ENCODE measurements around the gene DLL4. TPM values are rescaled to one million over a fixed set of nuclear protein-coding genes. Genes with fewer than 3 reads are reported as not detected.

Gene DLL4
- total RNA-seq, 1 donor from 2014 or later: 0.54 TPM

DNA sequence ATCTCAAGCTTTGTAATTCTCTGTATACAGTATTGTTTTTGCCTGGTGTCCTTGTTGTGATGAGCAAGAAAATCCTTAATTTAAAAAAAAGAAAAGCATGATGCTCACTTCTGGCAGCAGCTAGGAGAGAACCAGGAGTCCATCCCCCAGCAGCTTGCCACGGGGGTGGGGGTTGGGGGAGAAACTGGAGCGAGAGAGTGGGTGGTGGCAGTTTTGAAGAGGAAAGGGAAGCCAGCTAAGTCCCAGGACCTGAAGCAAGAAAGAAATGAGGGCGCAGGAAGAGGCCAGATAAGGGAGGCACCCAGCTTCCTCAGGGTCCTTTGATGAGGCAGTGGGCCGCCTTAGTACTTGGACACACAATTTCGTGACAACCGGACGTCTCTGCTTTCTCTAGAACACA lies 47.7 kb downstream of the DLL4 start:
- H3K9me3 Mint-ChIP-seq (ENCODE audit: unreplicated experiment): no peaks in the 10 kb centered on the region
- TF ChIP-seq, protein P1, sequence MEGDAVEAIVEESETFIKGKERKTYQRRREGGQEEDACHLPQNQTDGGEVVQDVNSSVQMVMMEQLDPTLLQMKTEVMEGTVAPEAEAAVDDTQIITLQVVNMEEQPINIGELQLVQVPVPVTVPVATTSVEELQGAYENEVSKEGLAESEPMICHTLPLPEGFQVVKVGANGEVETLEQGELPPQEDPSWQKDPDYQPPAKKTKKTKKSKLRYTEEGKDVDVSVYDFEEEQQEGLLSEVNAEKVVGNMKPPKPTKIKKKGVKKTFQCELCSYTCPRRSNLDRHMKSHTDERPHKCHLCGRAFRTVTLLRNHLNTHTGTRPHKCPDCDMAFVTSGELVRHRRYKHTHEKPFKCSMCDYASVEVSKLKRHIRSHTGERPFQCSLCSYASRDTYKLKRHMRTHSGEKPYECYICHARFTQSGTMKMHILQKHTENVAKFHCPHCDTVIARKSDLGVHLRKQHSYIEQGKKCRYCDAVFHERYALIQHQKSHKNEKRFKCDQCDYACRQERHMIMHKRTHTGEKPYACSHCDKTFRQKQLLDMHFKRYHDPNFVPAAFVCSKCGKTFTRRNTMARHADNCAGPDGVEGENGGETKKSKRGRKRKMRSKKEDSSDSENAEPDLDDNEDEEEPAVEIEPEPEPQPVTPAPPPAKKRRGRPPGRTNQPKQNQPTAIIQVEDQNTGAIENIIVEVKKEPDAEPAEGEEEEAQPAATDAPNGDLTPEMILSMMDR (IDR thresholded peaks at IDR 0.05): no peak
- H3K4me1 Mint-ChIP-seq (ENCODE audit: unreplicated experiment): peaks cover 15% of the 10 kb centered on the region
- peak overlapping the region; percentile 60 for H3K27ac Mint-ChIP-seq (ENCODE audit: unreplicated experiment)
- no peak for DNase-seq (ENCODE audit: extremely low spot score, unreplicated experiment)
- no peaks in the 10 kb centered on the region for H3K27me3 Mint-ChIP-seq (ENCODE audit: unreplicated experiment)
- H3K4me3 Mint-ChIP-seq (ENCODE audit: unreplicated experiment): no peak overlapping the region
- H3K36me3 Mint-ChIP-seq (ENCODE audit: unreplicated experiment): peaks cover 37% of the 10 kb centered on the region

DNA sequence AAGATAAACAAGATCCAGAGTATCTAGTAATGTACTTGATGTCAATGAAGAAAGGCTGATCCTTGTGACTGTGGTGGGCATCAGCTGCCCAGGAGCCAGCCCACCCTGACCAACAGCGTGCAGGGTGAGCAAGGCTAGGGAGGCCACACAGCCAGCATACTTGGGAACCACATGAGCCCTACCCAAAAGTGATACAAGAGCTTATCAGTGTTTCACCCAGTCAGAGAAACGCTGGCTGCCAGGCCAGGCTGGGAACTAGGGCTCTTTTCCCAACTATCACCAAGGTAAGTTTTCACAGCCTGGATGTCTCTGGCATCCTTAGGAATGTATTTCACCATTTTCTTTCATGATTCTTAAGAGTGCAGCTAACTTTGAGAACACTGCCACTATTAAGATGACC lies 49.0 kb downstream of the DLL4 start:
- no peaks in the 10 kb centered on the region for H3K27me3 Mint-ChIP-seq (ENCODE audit: unreplicated experiment)
- no peak overlapping the region for H3K27ac Mint-ChIP-seq (ENCODE audit: unreplicated experiment)
- H3K4me1 Mint-ChIP-seq (ENCODE audit: unreplicated experiment): peaks cover 24% of the 10 kb centered on the region
- TF ChIP-seq, protein P1 (IDR thresholded peaks at IDR 0.05): no peak
- no peak for DNase-seq (ENCODE audit: extremely low spot score, unreplicated experiment)
- no peak overlapping the region for H3K4me3 Mint-ChIP-seq (ENCODE audit: unreplicated experiment)
- H3K9me3 Mint-ChIP-seq (ENCODE audit: unreplicated experiment): no peaks in the 10 kb centered on the region
- peaks cover 46% of the 10 kb centered on the region for H3K36me3 Mint-ChIP-seq (ENCODE audit: unreplicated experiment)

DNA sequence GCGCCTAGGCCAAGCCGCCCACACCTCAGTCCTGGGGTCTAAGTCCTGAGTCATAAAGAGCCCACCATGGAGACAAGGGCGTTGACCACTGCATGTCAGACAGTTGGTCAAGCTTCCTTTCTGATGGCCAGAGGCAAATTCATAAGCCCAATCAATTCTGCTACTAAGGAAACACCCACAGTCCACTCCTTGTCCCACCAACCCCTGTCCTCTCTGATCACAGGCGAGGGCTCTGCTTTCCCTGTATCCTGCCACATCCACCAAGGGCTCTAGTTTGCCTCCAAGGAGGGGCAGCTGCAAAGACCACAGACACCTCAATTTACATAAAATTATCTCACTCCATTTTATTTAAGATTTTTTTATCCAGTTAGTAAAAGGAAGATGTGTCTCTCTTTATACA lies 49.4 kb downstream of the DLL4 start:
- no peaks in the 10 kb centered on the region for H3K9me3 Mint-ChIP-seq (ENCODE audit: unreplicated experiment)
- H3K27ac Mint-ChIP-seq (ENCODE audit: unreplicated experiment): no peak overlapping the region
- H3K4me1 Mint-ChIP-seq (ENCODE audit: unreplicated experiment): peaks cover 28% of the 10 kb centered on the region

DNA sequence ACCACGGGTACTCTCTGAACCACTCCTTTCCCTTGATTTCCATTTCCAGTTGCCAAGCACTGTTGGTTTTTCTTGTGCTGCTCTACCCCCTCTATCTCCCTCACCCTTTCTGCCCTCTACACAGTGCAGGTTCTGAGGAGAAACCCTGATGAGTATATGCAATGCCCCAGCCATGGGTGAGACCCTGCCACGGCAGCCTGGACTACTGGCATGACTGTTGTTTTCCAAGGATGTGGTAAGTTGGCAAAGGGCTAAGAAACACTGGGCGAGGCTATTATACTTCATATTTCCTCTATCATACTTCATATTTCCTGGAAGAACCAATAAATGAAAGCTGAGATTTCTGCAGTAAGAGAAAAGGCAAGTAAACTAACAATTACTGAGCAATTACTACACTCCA lies 52.0 kb downstream of the DLL4 start:
- Mint-ChIP-seq H3K4me3 (ENCODE audit: unreplicated experiment) (no peak overlapping the region), H3K27ac (ENCODE audit: unreplicated experiment) (no peak overlapping the region), H3K36me3 (ENCODE audit: unreplicated experiment) (peaks cover 55% of the 10 kb centered on the region), H3K4me1 (ENCODE audit: unreplicated experiment) (peaks cover 33% of the 10 kb centered on the region), H3K27me3 (ENCODE audit: unreplicated experiment) (no peaks in the 10 kb centered on the region), H3K9me3 (ENCODE audit: unreplicated experiment) (no peaks in the 10 kb centered on the region)
- TF ChIP-seq, protein P1 (IDR thresholded peaks at IDR 0.05): no peak
- DNase-seq (ENCODE audit: extremely low spot score, unreplicated experiment): no peak

More for the DNA sequence above, 49.4 kb downstream of the DLL4 start:
- Mint-ChIP-seq H3K27me3 (ENCODE audit: unreplicated experiment) (no peaks in the 10 kb centered on the region), H3K36me3 (ENCODE audit: unreplicated experiment) (peaks cover 50% of the 10 kb centered on the region), H3K4me3 (ENCODE audit: unreplicated experiment) (no peak overlapping the region)
- no peak for DNase-seq (ENCODE audit: extremely low spot score, unreplicated experiment)
- TF ChIP-seq, protein P1 (IDR thresholded peaks at IDR 0.05): no peak

DNA sequence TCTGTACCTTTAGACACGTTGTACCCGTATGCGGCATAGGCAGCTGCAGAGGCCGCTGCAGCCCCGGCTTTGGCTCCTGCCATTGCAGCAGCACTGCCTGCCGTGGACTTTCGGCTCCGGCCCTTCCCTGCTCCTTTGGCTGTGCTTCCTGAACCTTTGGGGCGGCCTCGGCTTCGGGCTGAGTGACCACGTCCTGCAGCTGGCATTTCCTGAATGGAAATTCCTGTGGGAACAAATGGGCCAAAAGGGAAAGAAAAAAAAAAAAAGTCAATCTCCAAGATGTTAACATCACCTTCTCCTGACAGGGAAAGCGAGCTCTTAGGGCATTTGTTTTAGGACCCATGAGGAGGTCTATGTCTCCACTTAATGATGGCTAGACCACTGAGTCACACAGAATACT lies 53.7 kb downstream of the DLL4 start:
- H3K27ac Mint-ChIP-seq (ENCODE audit: unreplicated experiment): peak overlapping the region; percentile 81
- H3K27me3 Mint-ChIP-seq (ENCODE audit: unreplicated experiment): no peaks in the 10 kb centered on the region
- no peaks in the 10 kb centered on the region for H3K9me3 Mint-ChIP-seq (ENCODE audit: unreplicated experiment)
- DNase-seq (ENCODE audit: extremely low spot score, unreplicated experiment): no peak
- no peak overlapping the region for H3K4me3 Mint-ChIP-seq (ENCODE audit: unreplicated experiment)
- peaks cover 62% of the 10 kb centered on the region for H3K36me3 Mint-ChIP-seq (ENCODE audit: unreplicated experiment)
- TF ChIP-seq, protein P1 (IDR thresholded peaks at IDR 0.05): no peak
- peaks cover 27% of the 10 kb centered on the region for H3K4me1 Mint-ChIP-seq (ENCODE audit: unreplicated experiment)
